Pancreas (tissue), 10 donors: ENCODE results near the gene NCOA3. TPM values are rescaled to one million over a fixed set of nuclear protein-coding genes. Genes with fewer than 3 reads are reported as not detected.

Experiments used
- ATAC-seq, 4 donors: fragments of 200-7000 bp; cut with Tn5 transposase; one replicate each; pipeline versions ENCODE4 v1.8.0 to v1.9.1; 2020; ENCODE audit warnings: mild to moderate bottlenecking in 4 of 4, moderate library complexity in 4 of 4
- DNase-seq, 6 donors: peaks; one replicate each; pipeline ENCODE4 v3.0.0-alpha.2; 2020
- FAIRE-seq: peaks from 2 replicates; lab custom pipeline; 2012; peaks lifted over from hg19 to GRCh38; lab: Jason Lieb, UNC
- H3K27ac ChIP-seq, 4 donors: fragments of 200-600 bp; sonication (generic); 1 replicate in 3 of 4; 2 replicates in 1 of 4; pipeline versions ENCODE4 v1.5.0 to v1.8.0; 2020
- H3K27me3 ChIP-seq, 4 donors: fragments of 200-600 bp; one replicate each; pipeline ENCODE4 v1.8.0; 2021
- H3K36me3 ChIP-seq, 3 donors: fragments of 200-600 bp; sonication (generic) in 1 of 3; one replicate each; pipeline versions ENCODE4 v1.5.0 to v1.8.0; 2020 to 2021
- H3K4me1 ChIP-seq, 3 donors: fragments of 200-600 bp; one replicate each; pipeline ENCODE4 v1.8.0; 2021
- H3K4me3 ChIP-seq, 4 donors: fragments of 200-600 bp; sonication (generic) in 2 of 4; one replicate each; pipeline versions ENCODE4 v1.5.0 to v1.8.0; 2020 to 2021
- H3K9me3 ChIP-seq, 4 donors: fragments of 200-600 bp; one replicate each; pipeline ENCODE4 v1.8.0; 2021
- CTCF ChIP-seq, 4 donors: fragments of 200-600 bp; sonication (generic) in 3 of 4; IDR thresholded peaks; one replicate each; pipeline versions ENCODE4 v1.5.0 to v1.8.0; 2021; ENCODE audit warnings: antibody characterized with exemption in 4 of 4
- WGBS, 2 donors: extraction: QIAGEN DNeasy Blood & Tissue Kit; methylation state at CpG; one replicate each; pipeline ENCODE4 v1.1.7; 2013; 5-methylcytosine and 5-hydroxymethylcytosine counted together
- intact Hi-C, 3 donors: fragments of 100-400 bp; cut with DNase I; formaldehyde crosslinking; loops; one replicate each; pipeline versions ENCODE4 v1.11.1 to v1.14.2; 2022
- polyA plus RNA-seq, 2 donors: library from polyadenylated mRNA; stranded (reverse); fragments of 200-250 nt; gene quantifications; one replicate each; pipeline ENCODE4 v1.2.3, GENCODE V29; 2013
- total RNA-seq, 6 donors: library from RNA; stranded (reverse); fragmentation: NEBNext Ultra II Directional in 4 of 6; extraction: Animal tissue kit (Norgen Biotek cat#: 25700) in 4 of 6; gene quantifications; one replicate each; pipeline versions ENCODE4 v1.2.1 to v1.2.4, GENCODE V29; 2021 to 2023
- donor health status: healthy with polysubstance abuse.
- donor health status: DM: no; HTN: no; CAD: no; lungs with moderate emphysema.
- donor health status: DM: no; HTN: no; CAD: no.
- donor health status: control.
- donor health status: control.
- donor health status: Bipolar disorder and iron deficiency.
- donor health status: DM: yes; HTN: yes; CAD: no.
- donor health status: DM: no; HTN: no; CAD: no.
- donor health status: DM: no; HTN: no; CAD: no.
- donor health status: DM: yes; HTN: yes; CAD: no.

NCOA3 gene
- total and polyA plus RNA-seq, 8 donors = 3.6 to 17.4 (median 10.5) TPM

- DNase-seq = no peak
- no peak for FAIRE-seq
- intact Hi-C loops = loop anchor here in 2 of 3 donors (10.0 kb wide), 2 partner anchors 117 to 237 kb away; partner anchors contain the start of gene NCOA3 (in 1 of the 2)
- Histone ChIP-seq H3K4me1 (no peaks in the 10 kb centered on the region), H3K36me3 (peaks cover 0 to 21% (median 0%) of the 10 kb centered on the region in 3 donors), H3K9me3 (no peaks in the 10 kb centered on the region), H3K27ac (no peak overlapping the region), H3K4me3 (no peak overlapping the region), H3K27me3 (no peaks in the 10 kb centered on the region)
- no peak for TF ChIP-seq CTCF (IDR thresholded peaks at IDR 0.05)
- no peak for ATAC-seq
- 92 to 93% methylated on average over 9 of the region's 9 CpGs for WGBS, 2 donors
Observed at GRCh38 chr20:47622118-47622665, 120.5 kb downstream of the NCOA3 start.

GRCh38 chr20:47623206-47623605 lies 121.5 kb downstream of the NCOA3 start:
- TF ChIP-seq CTCF (IDR thresholded peaks at IDR 0.05) = no peak
- H3K36me3 ChIP-seq = peaks cover 0 to 25% (median 0%) of the 10 kb centered on the region in 3 donors
- no peak overlapping the region for H3K4me3 ChIP-seq
- no peak for ATAC-seq
- intact Hi-C loops = loop anchor here in 2 of 3 donors (10.0 kb wide), 2 partner anchors 118 to 238 kb away; partner anchors contain the start of gene NCOA3 (in 1 of the 2)
- H3K27ac ChIP-seq = no peak overlapping the region
- no peaks in the 10 kb centered on the region for H3K27me3 ChIP-seq
- no peaks in the 10 kb centered on the region for H3K4me1 ChIP-seq
- FAIRE-seq = no peak
- DNase-seq = no peak
- 62 to 66% methylated on average over 2 of the region's 2 CpGs for WGBS, 2 donors
- H3K9me3 ChIP-seq = no peaks in the 10 kb centered on the region

- intact Hi-C loops = loop anchor here in 2 of 3 donors (10.0 kb wide), 2 partner anchors 123 to 243 kb away; partner anchors contain the start of gene NCOA3 (in 1 of the 2)
Observed at GRCh38 chr20:47627540-47627939, 125.9 kb downstream of the NCOA3 start.

DNA sequence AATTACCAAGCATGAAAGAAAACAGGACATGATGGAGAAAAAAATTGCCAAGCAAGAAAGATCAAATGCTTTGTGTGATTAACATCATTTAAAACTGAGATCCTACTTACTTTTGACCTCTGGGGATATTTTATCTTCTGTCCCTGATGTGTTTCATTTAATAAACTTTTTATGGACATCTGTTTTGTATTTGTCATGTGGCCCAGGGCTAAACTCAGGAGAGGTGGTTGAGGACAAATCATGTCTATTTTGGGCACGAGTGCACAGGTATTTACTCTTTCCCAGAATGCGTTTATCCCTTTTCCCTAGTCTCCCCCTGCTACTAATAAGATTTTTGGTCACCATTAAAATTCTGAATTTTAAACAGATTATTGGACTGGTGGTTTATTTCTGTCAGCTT lies 128.2 kb downstream of the NCOA3 start:
- Histone ChIP-seq H3K9me3 (no peaks in the 10 kb centered on the region), H3K27me3 (no peaks in the 10 kb centered on the region), H3K4me1 (no peaks in the 10 kb centered on the region), H3K4me3 (no peak overlapping the region), H3K36me3 (peaks cover 0 to 12% (median 0%) of the 10 kb centered on the region in 3 donors), H3K27ac (no peak overlapping the region)
- FAIRE-seq (no peak), DNase-seq (no peak), ATAC-seq (no peak)
- WGBS, 2 donors = 79 to 90% methylated on average over 2 of the region's 2 CpGs
- intact Hi-C loops = loop anchor here in 2 of 3 donors (10.0 kb wide), 2 partner anchors 125 to 245 kb away; partner anchors contain the start of gene NCOA3 (in 1 of the 2)
- TF ChIP-seq CTCF (IDR thresholded peaks at IDR 0.05) = no peak

More at GRCh38 chr20:47627540-47627939, 125.9 kb downstream of the NCOA3 start:
- WGBS, 2 donors = 92 to 93% methylated on average over 4 of the region's 4 CpGs
- no peak for TF ChIP-seq CTCF (IDR thresholded peaks at IDR 0.05)
- no peaks in the 10 kb centered on the region for H3K9me3 ChIP-seq
- H3K4me3 ChIP-seq = no peak overlapping the region
- H3K27me3 ChIP-seq = no peaks in the 10 kb centered on the region
- peaks cover 0 to 21% (median 0%) of the 10 kb centered on the region in 3 donors for H3K36me3 ChIP-seq
- DNase-seq (no peak), ATAC-seq (no peak), FAIRE-seq (no peak)
- H3K27ac ChIP-seq = no peak overlapping the region
- H3K4me1 ChIP-seq = no peaks in the 10 kb centered on the region

DNA sequence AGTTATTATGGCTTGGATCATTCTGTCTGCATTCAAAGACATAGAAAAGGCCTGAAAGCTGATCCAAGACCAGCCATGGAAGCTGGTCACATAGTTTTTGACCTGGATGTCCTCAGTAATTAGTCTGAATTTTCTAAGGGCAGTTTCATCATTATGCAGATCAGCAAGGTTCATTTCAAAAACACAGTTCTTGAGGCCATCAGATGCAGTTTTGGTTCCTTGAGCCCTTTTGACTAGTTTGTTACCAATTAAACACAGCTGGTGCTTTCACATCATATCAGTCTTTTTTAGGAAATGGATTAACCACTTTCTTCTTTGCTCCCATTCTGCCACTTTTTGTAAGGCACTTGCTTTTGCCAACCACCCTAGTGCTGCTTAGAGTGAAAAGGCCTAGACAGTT lies 129.4 kb downstream of the NCOA3 start:
- peaks cover 0 to 15% (median 7%) of the 10 kb centered on the region in 3 donors for H3K36me3 ChIP-seq
- no peaks in the 10 kb centered on the region for H3K9me3 ChIP-seq

More for the DNA sequence above, 129.4 kb downstream of the NCOA3 start:
- H3K27me3 ChIP-seq = no peaks in the 10 kb centered on the region
- ATAC-seq (no peak), DNase-seq (no peak), FAIRE-seq (no peak)
- intact Hi-C loops = no loop called here
- no peak overlapping the region for H3K27ac ChIP-seq
- no peaks in the 10 kb centered on the region for H3K4me1 ChIP-seq
- H3K4me3 ChIP-seq = no peak overlapping the region
- TF ChIP-seq CTCF (IDR thresholded peaks at IDR 0.05) = no peak
